Measurements from ENCODE around the gene SLC27A4. TPM values are rescaled to one million over a fixed set of nuclear protein-coding genes. Genes with fewer than 3 reads are reported as not detected.

The SLC27A4 gene
- total and polyA plus RNA-seq, 2 of the 13 experiments (the other 11 are each of a cell fraction or from before 2014, with no cell fraction given): 10.6 to 18.8 TPM

- FAIRE-seq (no peak), DNase-seq (ENCODE audit: low spot score) (no peak), ATAC-seq (no peak)
- TF ChIP-seq ZNF329 (CRISPR knock-in tag; IDR thresholded peaks at IDR 0.05; ENCODE audit: low read depth): no peak
- 0 out of 2 replicates have a peak, but pooled peaks have one; percentile 29 for TF ChIP-seq ZNF629 (CRISPR knock-in tag; conservative IDR thresholded peaks at IDR 0.05)
- no peak for TF ChIP-seq ZBED4 (CRISPR knock-in tag; IDR thresholded peaks at IDR 0.05; ENCODE audit: borderline replicate concordance)
- TF ChIP-seq PITX1 (CRISPR knock-in tag; IDR thresholded peaks at IDR 0.05): no peak
- no peak for TF ChIP-seq STAT5B (CRISPR knock-in tag; IDR thresholded peaks at IDR 0.05)
- TF ChIP-seq, protein P1, sequence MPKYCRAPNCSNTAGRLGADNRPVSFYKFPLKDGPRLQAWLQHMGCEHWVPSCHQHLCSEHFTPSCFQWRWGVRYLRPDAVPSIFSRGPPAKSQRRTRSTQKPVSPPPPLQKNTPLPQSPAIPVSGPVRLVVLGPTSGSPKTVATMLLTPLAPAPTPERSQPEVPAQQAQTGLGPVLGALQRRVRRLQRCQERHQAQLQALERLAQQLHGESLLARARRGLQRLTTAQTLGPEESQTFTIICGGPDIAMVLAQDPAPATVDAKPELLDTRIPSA (CRISPR knock-in tag; IDR thresholded peaks at IDR 0.05; ENCODE audit: borderline replicate concordance): no peak
- TF ChIP-seq ZC3H13 (CRISPR knock-in tag; IDR thresholded peaks at IDR 0.05): 0 out of 2 replicates have a peak, but pooled peaks have one; percentile 33
- H3K27me3 ChIP-seq (ENCODE audit: control insufficient read depth in 1 of 2, insufficient read depth in 2 of 2, low read length in 2 of 2): no peaks in the 10 kb centered on the region; a peak in 1 of 5 replicates
- intact Hi-C loops (cut with micrococcal nuclease; ENCODE audit: unreplicated experiment): no loop called here
- ChIA-PET POLR2A (interaction anchor here (1.0 to 1.5 kb wide), 6 partner anchors 10 to 86 kb away, joined by 3 to 14 read pairs (median 6); partner anchors contain the start of genes GOLGA2, SWI5 and URM1), CTCF (ENCODE audit: low intra/inter-chr PET ratio, low total read pairs) (interaction anchor here (1.3 to 2.5 kb wide), 3 partner anchors 49 to 53 kb away, joined by 3 to 24 read pairs (median 9); no protein-coding TSS in a partner anchor)
- no peaks in the 10 kb centered on the region for H3K79me2 ChIP-seq (ENCODE audit: insufficient read depth, low read length)
- BruUV-seq (replicated peaks): no TSS peak
- no peaks in the 10 kb centered on the region for H3K9me3 ChIP-seq (ENCODE audit: low read length)
- no peak overlapping the region for H2AFZ ChIP-seq (ENCODE audit: low read length)
- 0 out of 5 replicates have a peak, but pooled peaks cover 0 to 1% of the 10 kb centered on the region in 2 experiments for H3K36me3 ChIP-seq (replicated peaks in 1 of 2; ENCODE audit: control insufficient read depth in 1 of 2, insufficient read depth in 2 of 2, low read length in 2 of 2)
- H3K4me2 ChIP-seq (ENCODE audit: low read depth, low read length): peak overlapping the region; percentile 98
- peaks cover 34% of the 10 kb centered on the region for H3K4me1 ChIP-seq (ENCODE audit: insufficient read depth, low read length)
- H3K27ac ChIP-seq (ENCODE audit: extremely low read length, insufficient read depth, low read length): no peak overlapping the region
- H4K20me1 ChIP-seq (ENCODE audit: insufficient read depth, low read length): no peaks in the 10 kb centered on the region
- no peak overlapping the region for H3K4me3 ChIP-seq (replicated peaks in 1 of 3; ENCODE audit: insufficient read depth in 1 of 3, low read depth in 2 of 3, low read length in 3 of 3)
- H3K9ac ChIP-seq (ENCODE audit: insufficient read depth, low read depth, low read length): no peak overlapping the region; the same call in 1 of the 2 replicates
- WGBS (ENCODE audit: low lambda C conversion rate): 71% methylated on average over 14 of the region's 14 CpGs
- in situ Hi-C loops (cut with HindIII; ENCODE audit: extremely low pct_ligation_motif_present, low pct_unique_long_range_greater_than_20kb): loop anchor here (5.0 kb wide), 1 partner anchor 51 kb away; no protein-coding TSS in a partner anchor
These were observed 21.1 kb downstream of the SLC27A4 start for GRCh38 chr9:128361296-128361985.
